Measurements from ENCODE around the gene NOPCHAP1.
"Not testable (repeated sequence)": the region's sequence is repeated elsewhere in the genome, so short reads cannot be mapped to it uniquely, and the experiment has no call there.

The NOPCHAP1 gene

DNA sequence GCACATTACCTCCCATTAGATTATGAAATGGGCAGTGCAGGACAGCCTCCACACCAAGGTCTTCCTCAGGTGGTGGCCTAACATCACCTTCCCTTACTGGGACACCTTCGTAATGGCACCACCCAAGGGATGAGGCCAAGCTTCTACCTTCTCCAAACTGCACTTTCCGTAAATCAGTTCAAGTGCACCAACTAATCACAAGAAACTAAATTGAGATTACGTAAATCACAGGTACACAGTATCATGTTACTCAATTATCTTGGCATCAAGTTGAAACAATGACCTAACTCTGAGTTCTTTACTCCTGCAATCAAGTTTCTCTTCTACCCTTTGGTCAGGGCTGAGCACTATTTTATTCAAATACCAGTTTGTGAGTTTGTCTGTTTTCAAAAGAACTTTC lies 41.9 kb upstream of the NOPCHAP1 start:
- peaks cover 4% of the 10 kb centered on the region for H3K27me3 ChIP-seq
- no peak for DNase-seq
- H3K4me3 ChIP-seq (ENCODE audit: low read depth, low read length) = no peak overlapping the region
- H3K9me3 ChIP-seq = no peaks in the 10 kb centered on the region
- no peaks in the 10 kb centered on the region for H3K4me1 ChIP-seq
- H3K36me3 ChIP-seq = no peaks in the 10 kb centered on the region
- TF ChIP-seq, protein P1, sequence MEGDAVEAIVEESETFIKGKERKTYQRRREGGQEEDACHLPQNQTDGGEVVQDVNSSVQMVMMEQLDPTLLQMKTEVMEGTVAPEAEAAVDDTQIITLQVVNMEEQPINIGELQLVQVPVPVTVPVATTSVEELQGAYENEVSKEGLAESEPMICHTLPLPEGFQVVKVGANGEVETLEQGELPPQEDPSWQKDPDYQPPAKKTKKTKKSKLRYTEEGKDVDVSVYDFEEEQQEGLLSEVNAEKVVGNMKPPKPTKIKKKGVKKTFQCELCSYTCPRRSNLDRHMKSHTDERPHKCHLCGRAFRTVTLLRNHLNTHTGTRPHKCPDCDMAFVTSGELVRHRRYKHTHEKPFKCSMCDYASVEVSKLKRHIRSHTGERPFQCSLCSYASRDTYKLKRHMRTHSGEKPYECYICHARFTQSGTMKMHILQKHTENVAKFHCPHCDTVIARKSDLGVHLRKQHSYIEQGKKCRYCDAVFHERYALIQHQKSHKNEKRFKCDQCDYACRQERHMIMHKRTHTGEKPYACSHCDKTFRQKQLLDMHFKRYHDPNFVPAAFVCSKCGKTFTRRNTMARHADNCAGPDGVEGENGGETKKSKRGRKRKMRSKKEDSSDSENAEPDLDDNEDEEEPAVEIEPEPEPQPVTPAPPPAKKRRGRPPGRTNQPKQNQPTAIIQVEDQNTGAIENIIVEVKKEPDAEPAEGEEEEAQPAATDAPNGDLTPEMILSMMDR (IDR thresholded peaks at IDR 0.05; ENCODE audit: low read depth, low read length) = no peak

DNA sequence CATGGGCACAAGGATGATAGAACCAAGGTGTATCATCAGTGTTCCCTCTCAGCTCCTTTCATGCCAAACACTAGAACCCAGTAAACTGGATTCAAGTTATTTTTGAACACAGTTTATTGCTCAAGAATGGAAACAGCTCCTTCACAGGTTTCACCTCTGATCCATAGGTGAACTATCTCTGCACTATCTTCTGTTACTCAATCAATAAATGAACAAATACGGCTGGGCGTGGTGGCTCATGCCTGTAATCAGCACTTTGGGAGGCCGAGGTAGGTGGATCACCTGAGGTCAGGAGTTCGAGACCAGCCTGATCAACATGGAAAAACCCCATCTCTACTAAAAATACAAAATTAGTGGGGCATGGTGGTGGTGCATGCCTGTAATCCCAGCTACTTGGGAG lies 37.4 kb upstream of the NOPCHAP1 start:
- not testable (repeated sequence) for H3K36me3 ChIP-seq; H3K9me3 ChIP-seq; H3K27me3 ChIP-seq; DNase-seq; H3K4me1 ChIP-seq; H3K4me3 ChIP-seq (ENCODE audit: low read depth, low read length)

GRCh38 chr12:104951759-104952509 lies 34.2 kb upstream of the NOPCHAP1 start:
- no peaks in the 10 kb centered on the region for H3K4me1 ChIP-seq
- H3K27me3 ChIP-seq = peaks cover 24% of the 10 kb centered on the region

GRCh38 chr12:104952816-104953215 lies 33.3 kb upstream of the NOPCHAP1 start:
- TF ChIP-seq, protein P1 (IDR thresholded peaks at IDR 0.05; ENCODE audit: low read depth, low read length) = no peak
- DNase-seq = no peak

More at GRCh38 chr12:104951759-104952509, 34.2 kb upstream of the NOPCHAP1 start:
- no peak for DNase-seq
- H3K36me3 ChIP-seq = no peaks in the 10 kb centered on the region
- TF ChIP-seq, protein P1 (IDR thresholded peaks at IDR 0.05; ENCODE audit: low read depth, low read length) = no peak
- no peaks in the 10 kb centered on the region for H3K9me3 ChIP-seq
- no peak overlapping the region for H3K4me3 ChIP-seq (ENCODE audit: low read depth, low read length)

DNA sequence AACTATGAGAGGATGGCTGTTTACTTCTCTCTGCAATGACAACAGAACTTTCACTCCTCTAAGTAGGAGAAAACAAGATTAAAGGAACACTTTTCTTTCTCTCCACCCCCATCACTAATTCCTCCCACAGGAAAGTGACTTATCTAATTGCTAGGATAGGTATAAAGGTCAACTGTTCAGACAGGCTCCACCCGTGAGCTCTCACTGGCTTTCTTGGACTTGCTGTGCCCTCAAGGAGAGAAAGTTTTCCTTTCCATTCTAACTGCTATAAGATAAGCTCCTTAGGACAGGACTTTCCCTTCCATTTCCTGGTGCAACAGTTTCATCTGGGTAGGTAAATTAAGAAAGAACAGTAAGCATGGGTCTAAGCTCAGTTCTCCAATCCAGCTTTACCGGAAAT lies 32.8 kb upstream of the NOPCHAP1 start:
- no peak for DNase-seq
- H3K4me1 ChIP-seq = no peaks in the 10 kb centered on the region
- H3K4me3 ChIP-seq (ENCODE audit: low read depth, low read length) = no peak overlapping the region
- H3K27me3 ChIP-seq = peaks cover 32% of the 10 kb centered on the region
- H3K9me3 ChIP-seq = no peaks in the 10 kb centered on the region
- no peaks in the 10 kb centered on the region for H3K36me3 ChIP-seq
- TF ChIP-seq, protein P1 (IDR thresholded peaks at IDR 0.05; ENCODE audit: low read depth, low read length) = no peak

More at GRCh38 chr12:104952816-104953215, 33.3 kb upstream of the NOPCHAP1 start:
- no peaks in the 10 kb centered on the region for H3K36me3 ChIP-seq
- H3K9me3 ChIP-seq = no peaks in the 10 kb centered on the region
- H3K4me1 ChIP-seq = no peaks in the 10 kb centered on the region
- H3K27me3 ChIP-seq = peaks cover 32% of the 10 kb centered on the region
- H3K4me3 ChIP-seq (ENCODE audit: low read depth, low read length) = no peak overlapping the region

GRCh38 chr12:104955703-104956102 lies 30.4 kb upstream of the NOPCHAP1 start:
- no peaks in the 10 kb centered on the region for H3K9me3 ChIP-seq
- DNase-seq = no peak
- peaks cover 29% of the 10 kb centered on the region for H3K27me3 ChIP-seq
- TF ChIP-seq, protein P1 (IDR thresholded peaks at IDR 0.05; ENCODE audit: low read depth, low read length) = no peak
- no peak overlapping the region for H3K4me3 ChIP-seq (ENCODE audit: low read depth, low read length)
- H3K4me1 ChIP-seq = peaks cover 3% of the 10 kb centered on the region; the same call in 1 of the 2 replicates
- H3K36me3 ChIP-seq = no peaks in the 10 kb centered on the region

Data from BE2C (cell line).